Esophagus muscularis mucosa (tissue), 4 donors: ENCODE data around the gene AADACL4.

Experiments
- CTCF ChIP-seq, 3 experiments: fragments of 200-600 bp in 2 of 3; fragments of 450-650 bp in 1 of 3; sonication (generic) in 2 of 3; IDR thresholded peaks; one replicate each; pipeline ENCODE4 v1.5.1; 2017 to 2019; ENCODE audit warnings: antibody characterized with exemption in 3 of 3, mild to moderate bottlenecking in 2 of 3, moderate library complexity in 1 of 3
- EP300 ChIP-seq: sonication (generic); formaldehyde crosslinking; IDR thresholded peaks from one replicate; pipeline ENCODE4 v1.6.1; 2017; ENCODE audit warnings: antibody characterized with exemption
- POLR2A ChIP-seq: fragments of 450-650 bp; IDR thresholded peaks from one replicate; pipeline ENCODE4 v1.6.1; 2017; ENCODE audit warnings: antibody characterized with exemption, moderate library complexity, mild to moderate bottlenecking, low read depth
- POLR2AphosphoS5 ChIP-seq, 2 donors: sonication (generic); formaldehyde crosslinking; IDR thresholded peaks; one replicate each; pipeline ENCODE4 v1.6.1; 2017; ENCODE audit warnings: antibody characterized with exemption in 2 of 2

GRCh38 chr1:12674358-12674757, 30.5 kb downstream of the AADACL4 start:
- TF ChIP-seq CTCF (IDR thresholded peaks at IDR 0.05) (no peak), POLR2AphosphoS5 (IDR thresholded peaks at IDR 0.05) (no peak), POLR2A (no peak), EP300 (no peak)
